ENCODE measurements around the gene MRPL44.
A peak's percentile ranks its signal among the peaks of the same experiment; 100 is the strongest.

The MRPL44 gene

GRCh38 chr2:223969856-223970255 lies 12.6 kb downstream of the MRPL44 start:
- FAIRE-seq = no peak
- DNase-seq (ENCODE audit: low spot score) = no peak

DNA sequence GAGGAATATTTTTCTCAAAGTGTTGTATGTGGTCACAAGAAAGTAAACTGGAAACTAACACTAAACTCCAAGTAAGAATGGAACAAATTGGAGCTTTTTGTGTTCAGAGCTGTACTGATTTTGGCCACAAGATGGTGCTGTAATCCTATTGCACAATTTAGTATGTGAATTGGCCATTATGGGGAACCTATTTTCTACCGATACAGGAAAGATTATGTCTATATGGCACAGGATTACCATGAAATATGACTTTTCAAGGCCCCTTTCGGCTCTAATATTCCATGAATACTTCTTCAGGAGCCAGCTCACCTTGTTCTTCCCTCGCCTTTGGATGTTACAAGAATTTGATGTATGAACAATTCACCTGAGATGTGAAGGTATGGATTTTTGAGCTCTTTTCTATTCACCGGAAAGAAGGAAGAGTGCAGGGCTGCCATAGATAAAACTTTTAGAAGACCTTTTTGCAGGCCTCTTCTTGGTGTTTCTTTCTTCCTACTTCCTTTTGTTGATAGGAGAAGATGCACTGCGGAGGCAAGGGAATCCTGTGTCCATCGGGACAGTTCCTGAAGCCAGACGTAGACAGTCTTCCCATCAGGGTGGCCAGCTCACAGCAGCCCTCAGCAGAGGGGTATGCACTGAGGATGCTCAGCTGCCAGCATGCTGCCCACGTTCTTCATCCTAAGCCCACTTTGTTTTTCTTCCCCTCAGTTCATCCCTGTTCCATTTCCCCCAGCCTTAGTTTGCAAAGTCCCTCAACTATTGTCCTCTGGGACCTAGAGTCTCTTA lies 13.3 kb downstream of the MRPL44 start:
- DNase-seq (ENCODE audit: low spot score) (no peak), FAIRE-seq (no peak)

DNA sequence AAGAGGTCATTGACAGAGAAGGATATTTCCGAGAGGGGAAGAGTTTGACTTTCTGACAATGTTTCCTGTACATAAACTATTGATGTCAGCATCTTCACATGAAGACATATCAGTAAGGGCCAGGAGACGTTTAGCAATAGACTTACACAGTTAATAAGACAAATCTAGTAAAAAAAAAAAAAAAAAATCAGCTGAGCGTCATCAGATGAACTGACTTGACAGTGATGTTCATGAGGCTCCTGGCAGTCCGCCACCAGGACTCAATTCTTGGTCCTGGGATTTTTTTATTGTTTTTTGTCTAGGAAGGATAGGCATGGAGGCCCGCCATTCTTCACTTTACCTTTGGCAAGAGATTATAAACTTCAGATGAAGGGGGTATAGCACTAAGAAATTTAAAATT lies 14.5 kb downstream of the MRPL44 start:
- no peak for FAIRE-seq

DNA sequence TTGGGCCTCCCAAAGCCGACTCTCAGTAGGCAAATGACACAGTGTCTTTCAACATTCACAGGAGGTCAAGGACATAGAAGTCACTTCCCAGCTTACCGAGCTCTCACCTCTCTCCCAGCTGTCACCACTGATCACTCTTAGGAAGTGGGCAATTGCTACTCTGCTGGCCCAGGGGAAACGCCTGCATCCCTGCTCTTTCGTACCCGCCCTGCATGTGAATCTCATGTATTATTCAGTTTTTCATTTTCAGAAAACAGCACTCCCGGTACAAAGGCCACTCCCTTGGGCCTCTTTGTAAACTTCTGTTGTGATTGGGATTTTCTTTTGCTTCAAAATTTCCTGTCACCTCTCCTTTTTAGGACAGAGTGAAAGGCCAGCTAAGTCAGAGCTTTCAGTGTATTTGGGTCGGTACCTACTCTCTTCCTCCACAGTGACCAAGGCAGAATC lies 15.4 kb downstream of the MRPL44 start:
- DNase-seq (ENCODE audit: low spot score) (no peak), FAIRE-seq (no peak)

More for the DNA sequence above, 14.5 kb downstream of the MRPL44 start:
- no peak for DNase-seq (ENCODE audit: low spot score)

DNA sequence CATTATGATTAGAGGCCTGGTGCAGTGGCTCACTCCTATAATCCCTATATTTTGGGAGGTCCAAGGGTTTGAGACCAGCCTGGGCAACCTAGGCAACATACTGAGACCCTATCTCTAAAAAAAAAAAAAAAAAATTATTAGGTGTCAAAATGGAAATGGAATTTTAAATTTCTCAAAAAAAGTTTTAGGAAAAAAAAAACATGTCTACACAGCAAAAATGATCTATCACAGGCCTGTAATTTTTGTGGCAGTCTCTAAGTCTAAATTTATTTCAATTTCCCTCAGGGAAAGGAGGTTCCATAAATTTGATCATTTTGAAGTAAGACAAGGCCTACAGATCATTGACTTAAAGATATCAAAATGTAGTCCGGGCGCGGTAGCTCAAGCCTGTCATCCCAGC lies 16.3 kb downstream of the MRPL44 start:
- FAIRE-seq (no peak), DNase-seq (ENCODE audit: low spot score) (no peak)

- FAIRE-seq (no peak), DNase-seq (ENCODE audit: low spot score) (no peak)
Measured at GRCh38 chr2:223976635-223977226, 19.5 kb downstream of the MRPL44 start.

- FAIRE-seq = no peak
- no peak for DNase-seq (ENCODE audit: low spot score)
Measured at GRCh38 chr2:223978451-223978850, 21.2 kb downstream of the MRPL44 start.

- DNase-seq (ENCODE audit: low spot score) (no peak), FAIRE-seq (no peak)
Measured at GRCh38 chr2:223979730-223980396, 22.6 kb downstream of the MRPL44 start.

DNA sequence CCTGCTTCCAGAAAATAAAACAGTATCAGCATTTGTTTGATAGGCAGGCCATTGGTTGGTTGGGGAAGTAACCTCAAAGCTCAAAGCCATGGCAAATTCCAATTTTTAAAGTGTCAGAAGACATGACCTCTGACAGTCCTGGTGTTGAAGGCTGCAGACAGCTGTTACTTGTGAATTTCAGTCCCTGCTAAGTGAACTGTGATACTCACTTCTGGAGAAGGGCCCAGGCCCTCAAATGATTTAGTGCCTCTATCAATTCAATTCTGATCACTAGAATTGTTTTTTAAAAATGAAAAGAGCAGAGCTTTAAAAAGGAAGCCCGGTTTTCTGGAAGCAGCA lies 23.1 kb downstream of the MRPL44 start:
- no peak for FAIRE-seq
- no peak for DNase-seq (ENCODE audit: low spot score)

DNA sequence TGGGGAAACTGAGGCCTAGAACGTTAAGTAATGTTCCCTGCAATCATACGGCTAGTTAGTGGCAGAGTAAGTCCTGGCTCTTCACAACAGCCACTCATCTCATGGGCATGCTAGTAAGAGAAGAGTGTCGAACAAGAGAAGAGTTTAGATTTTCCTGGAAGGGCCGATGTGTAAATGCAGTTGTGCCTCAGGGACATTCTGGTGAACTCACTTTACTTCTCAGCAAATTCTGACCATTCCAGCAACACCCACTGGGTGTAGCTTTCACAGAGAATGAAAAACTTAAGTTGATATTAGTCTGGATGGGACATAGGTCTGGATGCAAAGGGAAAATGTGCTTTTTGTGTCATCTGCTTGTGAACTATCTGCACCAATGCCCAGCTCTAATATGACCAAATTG lies 23.5 kb downstream of the MRPL44 start:
- DNase-seq (ENCODE audit: low spot score) (no peak), FAIRE-seq (no peak)

- no peak for FAIRE-seq
- no peak for DNase-seq (ENCODE audit: low spot score)
Measured at GRCh38 chr2:223981241-223981640, 24.0 kb downstream of the MRPL44 start.

DNA sequence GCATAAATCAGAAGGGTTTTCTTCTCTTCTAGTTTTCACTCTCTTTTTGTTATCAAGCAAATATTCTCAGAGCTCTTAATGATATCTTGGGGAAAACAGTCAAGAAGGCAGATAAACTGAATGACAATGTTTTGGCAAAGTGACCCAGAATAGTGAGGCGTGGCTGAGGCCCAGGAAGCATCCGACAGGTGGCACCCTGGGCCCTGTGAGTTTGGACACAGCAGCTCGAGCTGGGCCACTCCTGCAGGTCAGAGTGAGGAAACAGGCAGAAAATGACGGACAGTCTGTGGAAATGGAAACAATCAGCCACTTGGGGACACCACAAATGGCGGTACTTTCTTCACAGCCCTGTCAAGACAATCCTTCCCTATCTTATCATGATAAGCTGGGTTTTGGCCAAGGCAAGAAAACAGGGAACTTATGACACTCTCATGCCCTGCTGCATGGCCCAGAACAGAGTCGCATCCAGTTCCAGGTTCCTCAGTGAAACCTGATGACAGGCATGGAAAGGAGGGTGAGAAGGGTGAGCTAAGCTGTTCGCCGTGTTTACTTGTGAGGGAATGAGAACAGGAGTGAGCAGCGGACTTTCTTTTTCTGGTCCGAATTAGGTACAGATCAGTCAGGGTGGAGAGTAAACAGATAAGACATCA lies 32.1 kb downstream of the MRPL44 start:
- no peak for FAIRE-seq

DNA sequence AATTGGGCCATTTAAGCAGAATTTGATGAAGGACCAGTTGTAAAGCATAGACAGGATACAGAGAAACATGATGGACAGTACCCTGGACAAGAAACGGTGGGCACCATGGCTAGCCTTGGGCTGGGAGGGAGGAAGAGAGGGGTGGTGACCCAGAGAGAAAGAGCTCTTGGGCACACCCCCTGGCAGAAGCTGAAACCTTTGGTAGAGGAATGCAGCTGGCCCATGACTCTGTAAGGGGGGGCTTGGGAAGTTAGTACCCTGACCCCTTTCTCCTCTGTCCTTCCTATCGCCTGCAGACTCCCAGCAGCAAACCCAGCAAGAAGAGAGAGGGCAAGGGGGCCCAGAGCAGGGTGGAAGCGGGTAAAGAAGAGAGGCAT lies 32.6 kb downstream of the MRPL44 start:
- no peak for DNase-seq (ENCODE audit: low spot score)
- no peak for FAIRE-seq

More for the DNA sequence above, 32.1 kb downstream of the MRPL44 start:
- DNase-seq (ENCODE audit: low spot score) = no peak

DNA sequence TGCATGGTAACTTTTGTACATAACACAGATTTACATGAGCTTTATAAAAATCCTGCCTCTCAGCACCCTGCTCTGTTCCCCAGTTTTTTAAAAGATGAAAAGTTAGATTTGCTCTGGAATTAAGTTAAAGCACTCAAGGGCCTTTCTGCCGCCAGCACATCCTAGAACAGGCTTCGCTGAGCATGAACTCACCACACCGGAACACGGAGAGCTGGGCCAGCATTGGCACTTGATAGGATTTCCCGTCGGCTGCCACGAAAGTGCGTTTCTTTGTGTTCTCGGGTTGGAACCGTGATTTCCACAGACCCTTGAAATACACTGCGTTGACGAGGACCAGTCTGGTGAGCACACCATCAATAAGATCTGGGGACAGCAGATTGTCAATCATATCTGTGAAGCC lies 34.3 kb downstream of the MRPL44 start:
- DNase-seq (ENCODE audit: low spot score) (no peak), FAIRE-seq (no peak)

- FAIRE-seq = peak; percentile 82
- DNase-seq (ENCODE audit: low spot score) = peak; percentile 70
Measured at GRCh38 chr2:223993634-223994232, 36.5 kb downstream of the MRPL44 start.

DNA sequence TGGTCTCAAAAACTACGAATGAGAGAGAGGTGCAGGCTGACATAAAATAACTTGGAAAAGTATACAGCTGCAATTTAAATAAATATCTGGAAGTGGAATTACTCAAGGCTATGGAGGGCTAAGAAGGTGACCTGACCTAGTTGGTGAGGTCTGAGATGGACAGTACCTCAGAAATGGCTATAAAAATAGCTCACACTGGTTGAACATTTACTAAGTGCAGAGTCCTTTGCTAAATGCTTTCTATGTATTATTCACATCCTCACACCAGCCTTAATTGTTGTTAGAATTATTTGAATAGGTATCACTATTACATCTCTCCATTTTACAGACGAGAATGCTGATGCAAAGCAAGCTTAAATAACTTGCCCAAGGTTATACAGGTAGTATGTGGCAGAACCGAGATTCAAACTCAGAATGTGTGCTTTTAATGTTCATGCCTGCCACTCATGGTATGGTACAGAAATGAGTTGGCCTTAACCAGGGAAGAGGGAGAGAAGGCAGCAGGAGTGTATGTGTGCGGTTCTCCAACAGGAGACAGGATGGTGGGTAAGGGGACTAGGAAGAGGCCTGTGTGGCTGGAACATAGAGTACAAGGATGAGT lies 37.4 kb downstream of the MRPL44 start:
- DNase-seq (ENCODE audit: low spot score) (no peak), FAIRE-seq (no peak)

- FAIRE-seq (no peak), DNase-seq (ENCODE audit: low spot score) (peak; percentile 37)
Measured at GRCh38 chr2:223995569-223995968, 38.3 kb downstream of the MRPL44 start.

GRCh38 chr2:223996391-223996790 lies 39.1 kb downstream of the MRPL44 start:
- DNase-seq (ENCODE audit: low spot score) (no peak), FAIRE-seq (no peak)

DNA sequence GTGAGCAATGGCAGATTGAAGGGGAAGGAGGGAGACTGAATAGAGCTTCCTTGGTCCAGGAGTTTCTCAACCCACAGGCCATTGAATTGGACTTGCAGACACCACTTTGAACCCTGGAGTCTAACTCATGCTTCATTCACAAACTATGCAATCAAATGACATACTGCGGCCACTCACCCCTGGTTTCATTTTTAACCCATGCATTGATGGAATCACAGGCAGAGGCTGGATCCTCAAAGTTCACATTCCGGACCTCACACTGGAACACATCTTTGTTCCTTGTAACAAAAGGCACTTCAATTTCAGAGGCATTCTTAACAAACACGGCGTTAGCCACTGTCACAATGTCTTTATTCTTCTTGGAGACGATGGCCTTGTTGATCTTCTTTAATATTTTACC lies 40.7 kb downstream of the MRPL44 start:
- DNase-seq (ENCODE audit: low spot score) = no peak
- FAIRE-seq = no peak

DNA sequence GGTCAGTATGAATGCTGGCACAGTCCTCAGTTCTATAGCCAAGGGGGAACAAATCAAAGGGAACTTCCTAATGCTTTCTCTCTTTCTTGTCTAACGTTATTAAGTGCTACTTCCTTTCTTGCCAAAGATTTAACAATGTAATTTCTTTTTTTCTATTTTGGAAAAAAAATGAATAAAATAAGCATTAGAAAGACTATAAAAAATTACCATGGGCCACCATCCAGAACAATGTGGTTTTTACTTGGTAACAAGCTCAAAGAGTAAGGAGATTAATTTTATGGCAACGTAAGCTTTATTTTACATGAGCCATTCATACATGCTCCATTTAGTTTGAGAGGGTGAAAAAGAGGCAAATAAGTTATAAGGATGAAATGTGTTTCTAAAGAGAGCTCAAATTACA lies 41.7 kb downstream of the MRPL44 start:
- no peak for DNase-seq (ENCODE audit: low spot score)
- no peak for FAIRE-seq

DNA sequence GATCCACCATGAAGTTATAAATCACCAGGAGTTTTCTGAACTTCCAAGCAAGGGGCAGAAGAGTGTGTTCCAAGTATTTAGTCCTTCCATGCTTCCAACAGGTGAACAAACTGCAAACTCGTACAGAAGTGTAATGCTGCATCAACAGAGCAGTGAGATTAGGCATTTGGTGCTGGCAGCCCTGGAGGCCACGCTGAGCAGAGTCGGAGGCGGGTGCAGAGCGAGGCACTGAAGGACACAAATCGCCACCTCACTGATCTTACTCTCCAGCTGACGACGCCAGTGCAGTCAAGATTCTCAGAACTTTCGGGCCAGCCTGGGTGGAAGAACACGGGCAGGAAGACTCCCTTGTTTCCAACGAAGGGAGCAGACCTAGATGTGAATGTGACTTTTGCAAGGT lies 42.6 kb downstream of the MRPL44 start:
- DNase-seq (ENCODE audit: low spot score) (no peak), FAIRE-seq (no peak)

Measured in urothelium cell line (cell line).